HUES48 (cell line): ENCODE measurements around the gene OR5M10.

Source experiments
- H3K27ac ChIP-seq: one replicate; pipeline ENCODE4 v1.7.0; 2013; ENCODE audit warnings: low read depth, low read length, inconsistent platforms
- H3K27me3 ChIP-seq: 2 replicates; pipeline ENCODE4 v1.6.1; 2013; ENCODE audit warnings: mild to moderate bottlenecking, low read length; ENCODE audit not compliant: control insufficient read depth, insufficient read depth
- H3K36me3 ChIP-seq: 2 replicates; pipeline ENCODE4 v1.6.1; 2013; ENCODE audit warnings: low read length; ENCODE audit not compliant: control insufficient read depth, insufficient read depth
- H3K4me1 ChIP-seq: 2 replicates; pipeline ENCODE4 v1.6.1; 2013; ENCODE audit warnings: mild to moderate bottlenecking, low read length; ENCODE audit not compliant: control insufficient read depth, insufficient read depth
- H3K4me3 ChIP-seq: 2 replicates; pipeline ENCODE4 v1.5.1; 2013; ENCODE audit warnings: mild to moderate bottlenecking, low read depth, low read length
- H3K9ac ChIP-seq: 2 replicates; pipeline ENCODE4 v1.6.1; 2013; ENCODE audit warnings: mild to moderate bottlenecking, low read depth, low read length, moderate library complexity
- H3K9me3 ChIP-seq: 2 replicates; pipeline ENCODE4 v1.6.1; 2013; ENCODE audit warnings: low read length; ENCODE audit not compliant: control insufficient read depth, insufficient read depth

The OR5M10 gene

GRCh38 chr11:56531856-56532255 is 45.7 kb downstream of the OR5M10 start:
- H3K36me3 ChIP-seq = no peaks in the 10 kb centered on the region
- H3K9me3 ChIP-seq = no peaks in the 10 kb centered on the region
- no peak overlapping the region for H3K9ac ChIP-seq
- H3K4me3 ChIP-seq = no peak overlapping the region
- no peaks in the 10 kb centered on the region for H3K4me1 ChIP-seq
- H3K27ac ChIP-seq = no peak overlapping the region
- no peaks in the 10 kb centered on the region for H3K27me3 ChIP-seq
